KOPT-K1 (cell line): ENCODE data around the gene PROX1.

Experiments
- H3K27ac ChIP-seq: fragments of 200-600 bp; sonication (generic); 2 replicates; pipeline ENCODE4 v1.5.1; 2016; ENCODE audit warnings: antibody characterized with exemption, mild to moderate bottlenecking, low read depth, low read length; ENCODE audit not compliant: poor library complexity, severe bottlenecking
- H3K36me3 ChIP-seq: fragments of 200-600 bp; sonication (generic); 2 replicates; pipeline ENCODE4 v1.5.1; 2017; ENCODE audit warnings: antibody characterized with exemption, mild to moderate bottlenecking, low read length, moderate library complexity; ENCODE audit not compliant: insufficient read depth
- H3K9me3 ChIP-seq: fragments of 200-600 bp; sonication (generic); 2 replicates; pipeline ENCODE4 v1.5.1; 2017; ENCODE audit warnings: antibody characterized with exemption, low read length, mild to moderate bottlenecking; ENCODE audit not compliant: insufficient read depth, poor library complexity, severe bottlenecking

PROX1 gene

DNA sequence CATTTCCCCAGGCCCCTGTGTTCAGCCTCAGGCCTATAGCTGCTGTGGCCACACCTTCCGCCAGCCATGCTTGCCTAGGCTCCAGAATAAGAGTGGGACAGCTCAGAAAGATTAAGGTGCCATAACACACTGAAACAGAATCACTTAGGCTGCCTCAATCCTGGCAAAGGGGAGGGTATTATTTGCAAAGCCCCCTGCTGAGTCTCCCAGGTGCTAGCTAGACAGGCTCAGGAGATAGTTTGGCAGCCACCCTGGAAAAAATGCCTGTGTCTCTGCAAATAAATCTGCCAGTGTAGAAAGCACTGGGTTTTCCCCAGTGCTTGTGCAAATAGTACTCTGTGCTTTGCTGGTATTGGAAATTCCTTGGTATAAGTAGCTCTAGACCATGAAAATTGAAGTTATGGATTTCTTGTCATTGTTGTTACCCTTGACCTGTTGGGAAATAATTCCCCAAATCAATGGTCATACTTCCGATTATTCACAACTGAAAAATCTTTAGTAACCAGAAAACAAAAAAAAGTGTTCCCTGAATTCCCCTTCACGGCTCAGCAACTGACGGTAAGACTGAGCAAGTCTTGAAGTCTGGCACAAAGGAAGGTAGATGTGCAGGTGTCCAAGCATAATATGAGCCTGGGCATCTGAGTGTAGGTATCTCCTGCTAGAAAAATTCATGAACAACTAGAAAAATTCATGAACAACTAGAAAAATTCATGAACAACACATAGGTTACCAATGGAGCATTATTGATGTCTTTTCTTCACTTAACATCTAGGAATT lies 56.9 kb downstream of the PROX1 start:
- Histone ChIP-seq H3K9me3 (peaks cover 12% of the 10 kb centered on the region), H3K36me3 (no peaks in the 10 kb centered on the region), H3K27ac (no peak overlapping the region)

DNA sequence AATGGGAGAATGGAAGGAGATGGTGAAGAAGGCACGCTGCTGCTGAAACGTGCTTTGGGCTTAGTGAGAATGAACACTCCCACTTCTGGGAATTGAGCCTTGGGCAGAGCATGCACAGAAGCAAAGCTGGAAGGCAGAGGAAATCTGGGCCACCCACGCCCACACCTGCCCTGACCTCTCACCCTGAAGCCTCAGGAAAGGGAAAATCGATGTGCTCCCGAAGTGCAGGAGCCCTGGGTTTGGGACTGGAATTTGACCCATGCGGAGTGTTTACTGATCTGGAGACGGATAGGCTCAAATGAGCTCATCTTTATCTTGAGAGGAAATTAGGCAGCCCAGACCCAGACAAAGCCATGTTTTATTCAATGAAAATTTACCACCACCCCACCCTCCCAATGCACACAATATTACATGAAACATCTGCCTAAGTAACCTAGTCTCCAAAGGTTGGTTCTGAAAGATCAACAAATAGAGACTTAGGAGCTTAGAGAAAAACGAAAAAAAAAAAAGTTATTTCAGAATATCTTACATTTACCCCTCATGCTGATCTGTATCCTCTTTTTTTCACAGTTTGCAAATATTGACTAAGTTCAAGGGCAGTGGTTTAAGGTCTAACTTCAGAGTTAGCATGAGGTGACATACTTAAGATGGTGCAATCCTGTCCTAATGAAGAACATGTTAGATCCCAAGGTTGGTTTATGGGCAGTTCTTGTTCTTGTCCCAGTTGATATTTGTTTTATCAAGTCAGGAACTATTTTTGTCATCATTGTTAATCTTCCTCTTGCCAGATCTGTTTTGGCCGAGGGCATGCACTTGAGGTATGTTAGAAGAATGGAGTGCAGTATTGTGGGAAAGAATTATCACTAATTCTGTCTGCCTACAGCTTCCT lies 63.0 kb downstream of the PROX1 start:
- Histone ChIP-seq H3K27ac (no peak overlapping the region), H3K9me3 (peaks cover 12% of the 10 kb centered on the region), H3K36me3 (no peaks in the 10 kb centered on the region)

DNA sequence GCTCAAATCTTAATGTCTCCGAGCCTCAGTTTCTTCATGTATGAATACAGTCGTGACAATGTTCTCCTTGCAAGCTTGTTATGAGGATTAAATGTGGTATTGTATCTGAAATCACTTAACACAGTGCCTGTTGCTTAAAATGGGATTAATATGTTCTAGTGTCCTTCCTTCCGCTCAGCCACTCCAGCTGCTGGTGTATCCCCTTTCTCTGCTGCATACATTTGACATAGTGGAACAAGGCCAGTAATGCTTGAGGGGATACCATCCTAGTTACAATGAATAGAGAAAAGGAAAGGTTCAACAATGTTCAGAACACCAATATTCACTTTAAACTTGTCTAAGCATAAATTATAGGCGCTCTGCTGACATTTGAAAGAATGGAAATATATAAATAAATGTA lies 64.0 kb downstream of the PROX1 start:
- no peak overlapping the region for H3K27ac ChIP-seq
- H3K36me3 ChIP-seq, result no peaks in the 10 kb centered on the region
- peaks cover 12% of the 10 kb centered on the region for H3K9me3 ChIP-seq

DNA sequence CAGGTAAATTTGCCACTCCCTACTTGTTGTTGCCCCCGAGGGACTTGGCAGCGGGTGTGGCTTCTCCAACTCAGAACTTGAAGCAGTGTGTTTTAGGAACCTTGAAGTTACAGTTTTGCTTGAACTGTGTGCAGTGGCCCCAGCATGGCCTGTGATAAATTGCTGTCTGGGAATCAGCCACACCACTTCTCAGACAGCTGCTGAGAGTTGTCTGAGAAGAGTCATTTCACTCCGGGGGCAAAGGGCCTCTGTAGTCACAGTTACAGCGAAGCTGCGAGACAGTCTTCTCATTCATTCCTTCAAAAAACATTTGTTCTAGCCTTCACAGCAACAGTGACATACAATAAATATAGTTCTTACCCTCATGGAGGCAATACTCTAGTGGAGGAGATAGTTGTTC lies 70.3 kb downstream of the PROX1 start:
- Histone ChIP-seq H3K27ac (no peak overlapping the region), H3K36me3 (no peaks in the 10 kb centered on the region)

DNA sequence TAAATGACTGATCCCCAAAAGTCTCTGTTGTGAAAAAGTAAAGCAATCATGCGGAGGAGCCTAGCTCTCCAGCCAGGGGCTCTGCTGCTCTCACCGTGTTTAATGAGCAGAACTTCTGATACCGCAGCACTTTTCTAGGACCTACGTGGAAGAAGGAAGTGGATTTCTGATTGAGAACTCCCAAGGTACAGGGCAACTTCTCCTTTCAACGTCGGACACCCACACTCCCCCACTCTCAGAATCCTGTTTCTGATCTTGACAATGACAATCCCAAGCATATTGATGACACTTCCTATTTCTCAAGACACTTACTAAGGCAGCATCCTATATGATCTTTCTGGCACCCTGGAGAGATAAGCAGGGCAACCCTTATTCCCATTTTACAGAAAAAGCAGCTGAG lies 78.4 kb downstream of the PROX1 start:
- no peak overlapping the region for H3K27ac ChIP-seq
- no peaks in the 10 kb centered on the region for H3K9me3 ChIP-seq
- no peaks in the 10 kb centered on the region for H3K36me3 ChIP-seq

More for the DNA sequence above, 70.3 kb downstream of the PROX1 start:
- H3K9me3 ChIP-seq, result no peaks in the 10 kb centered on the region

DNA sequence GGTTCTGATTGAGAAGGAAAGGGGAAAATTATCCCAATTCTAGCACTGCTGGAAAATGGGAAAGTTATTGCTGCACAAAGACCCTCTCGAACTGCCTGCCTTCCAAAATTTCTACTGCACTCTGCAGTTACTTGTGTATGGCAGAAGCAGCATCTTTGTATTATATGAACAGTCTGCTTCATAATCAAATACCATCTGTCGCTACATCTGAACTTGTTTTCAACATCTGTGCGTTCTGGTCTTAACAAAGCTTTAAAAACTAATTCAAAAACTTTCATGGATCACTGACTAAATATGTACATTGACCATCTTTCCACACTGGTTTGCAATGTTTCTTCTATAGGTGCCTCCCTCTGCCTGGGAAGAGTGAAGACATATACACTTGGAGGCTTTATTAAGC lies 79.2 kb downstream of the PROX1 start:
- no peaks in the 10 kb centered on the region for H3K36me3 ChIP-seq
- H3K27ac ChIP-seq, result no peak overlapping the region
- H3K9me3 ChIP-seq, result no peaks in the 10 kb centered on the region

DNA sequence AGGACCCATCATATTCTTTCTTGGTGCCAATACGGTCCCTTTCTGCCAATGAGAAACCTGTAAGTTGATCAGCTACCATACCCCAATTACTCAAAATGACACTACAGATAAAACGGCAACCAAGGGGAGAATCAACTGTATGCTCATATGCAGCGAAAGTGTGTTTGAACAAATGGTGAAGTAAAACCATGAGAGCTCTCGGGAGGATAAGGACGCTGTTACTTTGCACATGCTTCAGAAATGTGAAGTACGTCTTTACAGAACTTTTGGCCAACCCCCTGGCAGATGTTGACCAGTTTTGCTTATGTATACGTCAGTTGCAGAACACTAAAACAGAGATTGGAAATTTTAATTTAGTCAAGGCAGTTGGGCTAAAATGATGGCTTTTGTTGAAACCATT lies 79.6 kb downstream of the PROX1 start:
- Histone ChIP-seq H3K27ac (no peak overlapping the region), H3K36me3 (no peaks in the 10 kb centered on the region), H3K9me3 (no peaks in the 10 kb centered on the region)

DNA sequence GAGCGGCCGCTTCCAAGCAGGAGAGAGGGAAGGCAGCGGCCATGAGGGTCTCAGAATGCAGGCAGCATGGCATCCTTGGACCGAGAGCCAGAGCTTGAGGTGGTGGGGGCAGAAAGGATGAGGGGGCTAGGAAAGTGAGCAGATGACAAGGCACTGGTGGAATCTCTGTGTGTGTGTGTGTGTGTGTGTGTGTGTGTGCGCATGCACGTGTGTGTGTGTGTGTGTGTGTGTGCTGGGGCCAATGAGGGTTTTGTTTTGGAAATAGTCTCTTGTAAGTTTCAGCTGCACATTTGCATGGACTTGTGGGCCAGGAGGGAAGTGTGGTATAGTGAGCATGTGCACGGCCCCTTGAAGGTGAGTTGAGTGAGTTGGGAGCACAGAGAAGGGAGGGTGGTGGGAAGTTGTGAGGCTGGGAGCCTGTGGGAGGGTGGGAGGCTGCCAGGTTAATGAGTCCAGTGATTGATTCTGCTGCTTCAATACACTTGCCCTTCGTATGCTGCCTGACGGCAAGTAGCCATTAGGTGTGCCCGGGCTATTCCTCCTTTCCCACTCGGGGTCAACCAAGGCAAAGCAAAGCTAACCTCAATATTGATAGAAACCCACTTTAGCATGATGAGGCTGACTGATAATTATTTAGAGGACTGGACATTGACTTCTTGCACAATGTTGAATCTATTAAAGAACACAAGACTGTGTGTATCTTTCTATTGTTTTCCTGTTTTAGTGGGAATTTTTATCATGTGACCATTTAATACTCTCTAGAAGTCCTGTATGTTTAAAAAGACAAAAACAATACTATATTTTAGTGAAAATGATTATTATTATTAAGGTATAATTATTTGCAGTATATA lies 80.3 kb downstream of the PROX1 start:
- Histone ChIP-seq H3K36me3 (no peaks in the 10 kb centered on the region), H3K9me3 (no peaks in the 10 kb centered on the region)

DNA sequence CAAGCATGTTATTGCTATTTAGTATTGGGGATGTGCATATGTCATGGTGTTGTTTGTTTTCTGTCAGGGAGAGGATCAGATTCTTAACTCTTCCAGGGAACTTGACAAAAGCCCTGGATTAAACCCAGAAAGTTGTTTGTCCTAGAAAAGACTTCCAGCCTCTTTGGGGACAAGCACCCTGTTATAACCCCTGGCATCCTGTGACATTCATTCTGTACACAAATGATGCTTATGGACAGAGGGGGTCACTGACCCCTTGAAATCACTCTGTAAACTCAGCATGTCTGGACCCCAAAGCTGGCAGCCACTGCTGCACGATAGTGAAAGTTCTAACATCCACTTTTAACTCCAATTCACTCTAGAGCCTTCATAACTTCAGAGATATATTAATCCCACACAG lies 81.2 kb downstream of the PROX1 start:
- Histone ChIP-seq H3K27ac (no peak overlapping the region), H3K9me3 (no peaks in the 10 kb centered on the region), H3K36me3 (no peaks in the 10 kb centered on the region)

More for the DNA sequence above, 80.3 kb downstream of the PROX1 start:
- no peak overlapping the region for H3K27ac ChIP-seq

DNA sequence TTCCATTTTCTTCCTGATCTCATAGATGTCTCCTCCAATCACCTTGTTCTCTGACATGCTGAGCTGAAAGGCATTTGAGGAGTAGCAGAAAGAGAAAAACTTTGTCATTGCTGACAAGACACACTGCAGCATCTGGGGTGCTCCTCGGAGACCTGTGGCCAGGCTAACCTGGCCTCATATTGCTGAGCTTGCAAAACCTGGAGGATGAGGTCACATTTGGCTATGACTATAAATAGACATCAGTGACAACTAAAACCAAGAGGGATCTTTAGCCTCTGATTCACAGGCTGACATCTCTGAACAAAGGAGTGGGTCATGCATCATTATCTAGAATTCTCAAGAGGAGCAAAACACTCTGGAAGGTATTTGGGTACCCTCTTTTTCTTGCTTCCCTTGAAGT lies 83.7 kb downstream of the PROX1 start:
- Histone ChIP-seq H3K27ac (no peak overlapping the region), H3K9me3 (no peaks in the 10 kb centered on the region), H3K36me3 (no peaks in the 10 kb centered on the region)

DNA sequence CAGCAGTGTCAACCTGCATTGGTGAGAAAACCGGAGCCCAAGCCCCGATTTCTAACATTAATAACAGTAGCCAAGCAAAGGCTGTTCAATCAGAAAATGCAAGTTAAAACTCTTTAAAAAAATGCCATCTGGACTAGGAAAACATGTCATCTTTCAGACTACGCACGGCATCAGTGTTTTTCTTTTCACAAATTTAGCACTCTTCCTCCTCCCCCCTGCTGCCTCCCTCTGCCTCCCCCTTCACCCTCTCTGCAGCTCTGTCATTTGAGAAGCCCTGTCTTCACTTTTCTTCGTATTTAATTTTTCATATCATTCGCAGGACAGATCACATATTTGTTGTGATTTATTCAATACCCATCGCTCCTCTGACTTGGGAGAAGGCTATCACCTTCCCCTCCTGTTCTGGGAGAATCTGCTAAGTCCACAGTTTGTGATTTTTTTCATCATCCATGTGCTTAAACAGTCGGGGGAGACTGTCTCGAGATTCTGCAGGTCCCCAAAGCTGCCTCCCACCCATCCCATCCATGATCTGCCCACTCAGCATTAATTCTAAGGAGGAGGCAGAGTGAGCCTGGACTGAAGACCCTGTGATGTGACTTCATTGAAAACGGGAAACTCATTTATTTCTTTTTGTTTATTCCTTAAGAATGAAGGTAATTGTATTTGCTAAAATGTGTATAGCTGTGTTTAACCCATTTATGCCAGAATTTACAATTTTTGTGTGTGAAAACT lies 84.8 kb downstream of the PROX1 start:
- H3K9me3 ChIP-seq, result no peaks in the 10 kb centered on the region
- no peak overlapping the region for H3K27ac ChIP-seq

DNA sequence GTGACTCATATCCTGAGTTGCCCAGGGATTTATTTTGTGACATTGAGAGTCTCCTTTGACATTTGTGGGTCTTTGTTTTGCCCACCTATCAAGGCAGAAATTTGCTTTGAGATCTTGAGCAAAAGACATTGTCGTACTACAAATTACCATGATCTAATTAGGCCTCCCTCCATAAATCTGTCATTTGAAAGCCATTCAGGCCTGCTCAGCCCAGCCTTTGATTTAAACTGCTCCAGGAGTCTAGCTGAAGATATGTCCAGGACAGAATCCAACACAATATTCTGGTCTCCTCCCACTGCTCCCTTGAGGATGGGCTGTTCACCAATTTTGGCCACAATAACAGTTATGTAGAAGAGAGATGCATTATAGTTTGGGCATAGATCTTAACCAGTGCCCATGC lies 86.7 kb downstream of the PROX1 start:
- Histone ChIP-seq H3K9me3 (no peaks in the 10 kb centered on the region), H3K36me3 (no peaks in the 10 kb centered on the region), H3K27ac (no peak overlapping the region)

More for the DNA sequence above, 84.8 kb downstream of the PROX1 start:
- H3K36me3 ChIP-seq, result no peaks in the 10 kb centered on the region

DNA sequence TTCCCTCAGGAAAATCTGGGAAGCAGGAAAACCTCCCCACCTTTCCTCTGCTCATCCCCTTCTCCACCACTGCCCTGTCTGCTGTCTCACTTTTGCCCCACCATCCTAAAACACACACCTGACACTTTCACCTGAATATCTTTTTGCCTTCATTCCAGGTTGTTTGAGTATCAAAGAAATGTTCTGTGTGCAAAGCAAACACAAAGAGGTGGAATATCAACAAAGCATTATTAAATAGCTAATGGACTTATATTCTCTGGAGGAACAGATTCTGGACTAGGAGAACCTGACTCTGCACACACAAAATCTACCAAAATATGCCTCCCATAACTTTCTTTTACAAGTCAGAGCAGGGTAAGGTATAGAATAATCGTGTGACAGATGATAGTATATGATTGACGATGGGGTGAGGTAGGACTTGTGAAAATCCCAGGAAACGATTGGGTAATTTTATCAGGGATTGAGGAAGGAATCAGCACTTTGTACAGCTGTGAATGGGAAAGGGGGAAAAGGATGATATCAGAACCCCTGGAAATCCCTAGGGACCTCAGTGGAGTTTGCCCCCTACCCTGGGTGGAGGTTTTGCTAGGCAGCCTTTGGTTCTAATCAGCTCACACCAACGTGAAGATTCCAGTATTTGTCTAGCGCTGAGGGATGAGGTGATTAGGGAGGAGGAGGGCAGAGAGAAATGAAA lies 87.7 kb downstream of the PROX1 start:
- Histone ChIP-seq H3K36me3 (no peaks in the 10 kb centered on the region), H3K27ac (no peak overlapping the region)

More for the DNA sequence above, 87.7 kb downstream of the PROX1 start:
- H3K9me3 ChIP-seq, result no peaks in the 10 kb centered on the region
